ENCODE results near the gene RFX6. TPM values are rescaled to one million over a fixed set of nuclear protein-coding genes. Genes with fewer than 3 reads are reported as not detected.
"Not testable (repeated sequence)": the region's sequence is repeated elsewhere in the genome, so short reads cannot be mapped to it uniquely, and the experiment has no call there.

Gene RFX6
- not detected in 2 replicates for total RNA-seq (2014; rRNA removed; shearing (Covaris generic))

- DNase-seq (ENCODE audit: low read depth in 1 of 2, low spot score in 2 of 2): no peak
- H3K27me3 ChIP-seq (replicated peaks): peaks cover 35% of the 10 kb centered on the region
- no peak within 1 kb of the TSS for H3K27ac ChIP-seq
- no peak within 1 kb of the TSS for H3K4me3 ChIP-seq
- H3K9me3 ChIP-seq (replicated peaks): no peaks in the 10 kb centered on the region
- no peaks in the 10 kb centered on the region for H3K4me1 ChIP-seq (replicated peaks)
- no peaks in the 10 kb centered on the region for H3K36me3 ChIP-seq
Observed at GRCh38 chr6:116876635-116877611, at the start of gene RFX6. Gene RFX6 (plus strand): TSS chr6:116877242. CDS start chr6:116877276, 34 bp downstream.

GRCh38 chr6:116827561-116828240 lies 49.3 kb upstream of the RFX6 start:
- DNase-seq (ENCODE audit: low read depth in 1 of 2, low spot score in 2 of 2): no peak
- Histone ChIP-seq H3K9me3 (replicated peaks) (0 out of 2 replicates have a peak, but pooled peaks cover 3% of the 10 kb centered on the region), H3K27ac (no peak overlapping the region), H3K27me3 (replicated peaks) (no peaks in the 10 kb centered on the region), H3K36me3 (no peaks in the 10 kb centered on the region), H3K4me3 (no peak overlapping the region), H3K4me1 (replicated peaks) (no peaks in the 10 kb centered on the region)

GRCh38 chr6:116828983-116829382 lies 48.1 kb upstream of the RFX6 start, which contains the start of gene GPRC6A:
Gene GPRC6A (minus strand): TSS chr6:116829083. CDS start chr6:116829013, 70 bp downstream.
- Histone ChIP-seq H3K36me3 (no peaks in the 10 kb centered on the region), H3K27ac (no peak within 1 kb of the TSS), H3K27me3 (replicated peaks) (no peaks in the 10 kb centered on the region), H3K4me1 (replicated peaks) (no peaks in the 10 kb centered on the region), H3K4me3 (no peak within 1 kb of the TSS), H3K9me3 (replicated peaks) (no peaks in the 10 kb centered on the region)
- no peak for DNase-seq (ENCODE audit: low read depth in 1 of 2, low spot score in 2 of 2)

GRCh38 chr6:116834526-116834925 lies 42.5 kb upstream of the RFX6 start:
- H3K4me1 ChIP-seq (replicated peaks); H3K27me3 ChIP-seq (replicated peaks); DNase-seq (ENCODE audit: low read depth in 1 of 2, low spot score in 2 of 2); H3K36me3 ChIP-seq; H3K4me3 ChIP-seq; H3K27ac ChIP-seq; H3K9me3 ChIP-seq (replicated peaks): not testable (repeated sequence)

GRCh38 chr6:116836606-116837342 lies 40.3 kb upstream of the RFX6 start:
- no peaks in the 10 kb centered on the region for H3K36me3 ChIP-seq
- H3K27ac ChIP-seq: no peak overlapping the region
- H3K9me3 ChIP-seq (replicated peaks): no peaks in the 10 kb centered on the region
- no peaks in the 10 kb centered on the region for H3K27me3 ChIP-seq (replicated peaks)
- no peak for DNase-seq (ENCODE audit: low read depth in 1 of 2, low spot score in 2 of 2)
- H3K4me3 ChIP-seq: no peak overlapping the region
- H3K4me1 ChIP-seq (replicated peaks): no peaks in the 10 kb centered on the region

GRCh38 chr6:116840091-116840490 lies 37.0 kb upstream of the RFX6 start:
- no peak overlapping the region for H3K4me3 ChIP-seq
- H3K4me1 ChIP-seq (replicated peaks): no peaks in the 10 kb centered on the region
- no peaks in the 10 kb centered on the region for H3K36me3 ChIP-seq
- DNase-seq (ENCODE audit: low read depth in 1 of 2, low spot score in 2 of 2): no peak
- H3K27me3 ChIP-seq (replicated peaks): no peaks in the 10 kb centered on the region
- H3K27ac ChIP-seq: no peak overlapping the region
- no peaks in the 10 kb centered on the region for H3K9me3 ChIP-seq (replicated peaks)

GRCh38 chr6:116842459-116842858 lies 34.6 kb upstream of the RFX6 start:
- Histone ChIP-seq H3K4me3 (no peak overlapping the region), H3K27me3 (replicated peaks) (peaks cover 7% of the 10 kb centered on the region; the same call in 1 of the 2 replicates), H3K27ac (no peak overlapping the region), H3K4me1 (replicated peaks) (no peaks in the 10 kb centered on the region), H3K36me3 (no peaks in the 10 kb centered on the region), H3K9me3 (replicated peaks) (no peaks in the 10 kb centered on the region)
- DNase-seq (ENCODE audit: low read depth in 1 of 2, low spot score in 2 of 2): no peak

- Histone ChIP-seq H3K27ac (no peak overlapping the region), H3K9me3 (replicated peaks) (no peaks in the 10 kb centered on the region), H3K36me3 (no peaks in the 10 kb centered on the region), H3K27me3 (replicated peaks) (peaks cover 7% of the 10 kb centered on the region; the same call in 1 of the 2 replicates), H3K4me1 (replicated peaks) (no peaks in the 10 kb centered on the region), H3K4me3 (no peak overlapping the region)
- DNase-seq (ENCODE audit: low read depth in 1 of 2, low spot score in 2 of 2): no peak
Observed at GRCh38 chr6:116847227-116847626, 29.8 kb upstream of the RFX6 start.

- H3K9me3 ChIP-seq (replicated peaks): no peaks in the 10 kb centered on the region
- no peaks in the 10 kb centered on the region for H3K4me1 ChIP-seq (replicated peaks)
- no peak overlapping the region for H3K4me3 ChIP-seq
- no peaks in the 10 kb centered on the region for H3K27me3 ChIP-seq (replicated peaks)
- no peak for DNase-seq (ENCODE audit: low read depth in 1 of 2, low spot score in 2 of 2)
- H3K36me3 ChIP-seq: no peaks in the 10 kb centered on the region
- no peak overlapping the region for H3K27ac ChIP-seq
Observed at GRCh38 chr6:116858060-116858459, 19.0 kb upstream of the RFX6 start.

GRCh38 chr6:116859264-116859663 lies 17.8 kb upstream of the RFX6 start:
- DNase-seq (ENCODE audit: low read depth in 1 of 2, low spot score in 2 of 2): no peak
- no peaks in the 10 kb centered on the region for H3K27me3 ChIP-seq (replicated peaks)
- H3K4me3 ChIP-seq: no peak overlapping the region
- no peak overlapping the region for H3K27ac ChIP-seq
- no peaks in the 10 kb centered on the region for H3K36me3 ChIP-seq
- H3K4me1 ChIP-seq (replicated peaks): no peaks in the 10 kb centered on the region
- no peaks in the 10 kb centered on the region for H3K9me3 ChIP-seq (replicated peaks)

GRCh38 chr6:116866281-116866871 lies 10.7 kb upstream of the RFX6 start:
- no peak for DNase-seq (ENCODE audit: low read depth in 1 of 2, low spot score in 2 of 2)
- Histone ChIP-seq H3K4me3 (no peak overlapping the region), H3K36me3 (no peaks in the 10 kb centered on the region), H3K27me3 (replicated peaks) (peaks cover 2% of the 10 kb centered on the region), H3K27ac (no peak overlapping the region), H3K4me1 (replicated peaks) (no peaks in the 10 kb centered on the region), H3K9me3 (replicated peaks) (no peaks in the 10 kb centered on the region)

GRCh38 chr6:116872771-116873170 lies 4.3 kb upstream of the RFX6 start:
- Histone ChIP-seq H3K36me3 (no peaks in the 10 kb centered on the region), H3K27ac (no peak overlapping the region), H3K4me3 (no peak overlapping the region), H3K9me3 (replicated peaks) (no peaks in the 10 kb centered on the region), H3K4me1 (replicated peaks) (no peaks in the 10 kb centered on the region), H3K27me3 (replicated peaks) (peaks cover 24% of the 10 kb centered on the region)
- DNase-seq (ENCODE audit: low read depth in 1 of 2, low spot score in 2 of 2): no peak

GRCh38 chr6:116876107-116876506 lies 935 bp upstream of the RFX6 start:
- peaks cover 35% of the 10 kb centered on the region for H3K27me3 ChIP-seq (replicated peaks)
- no peak overlapping the region for H3K27ac ChIP-seq
- H3K9me3 ChIP-seq (replicated peaks): no peaks in the 10 kb centered on the region
- H3K4me1 ChIP-seq (replicated peaks): no peaks in the 10 kb centered on the region
- DNase-seq (ENCODE audit: low read depth in 1 of 2, low spot score in 2 of 2): no peak
- no peaks in the 10 kb centered on the region for H3K36me3 ChIP-seq
- no peak overlapping the region for H3K4me3 ChIP-seq

Data from SJSA1 (cell line).